ENCODE results near the gene RAB3GAP2.
"Not testable (repeated sequence)": the region's sequence is repeated elsewhere in the genome, so short reads cannot be mapped to it uniquely, and the experiment has no call there.

Gene RAB3GAP2, protein sequence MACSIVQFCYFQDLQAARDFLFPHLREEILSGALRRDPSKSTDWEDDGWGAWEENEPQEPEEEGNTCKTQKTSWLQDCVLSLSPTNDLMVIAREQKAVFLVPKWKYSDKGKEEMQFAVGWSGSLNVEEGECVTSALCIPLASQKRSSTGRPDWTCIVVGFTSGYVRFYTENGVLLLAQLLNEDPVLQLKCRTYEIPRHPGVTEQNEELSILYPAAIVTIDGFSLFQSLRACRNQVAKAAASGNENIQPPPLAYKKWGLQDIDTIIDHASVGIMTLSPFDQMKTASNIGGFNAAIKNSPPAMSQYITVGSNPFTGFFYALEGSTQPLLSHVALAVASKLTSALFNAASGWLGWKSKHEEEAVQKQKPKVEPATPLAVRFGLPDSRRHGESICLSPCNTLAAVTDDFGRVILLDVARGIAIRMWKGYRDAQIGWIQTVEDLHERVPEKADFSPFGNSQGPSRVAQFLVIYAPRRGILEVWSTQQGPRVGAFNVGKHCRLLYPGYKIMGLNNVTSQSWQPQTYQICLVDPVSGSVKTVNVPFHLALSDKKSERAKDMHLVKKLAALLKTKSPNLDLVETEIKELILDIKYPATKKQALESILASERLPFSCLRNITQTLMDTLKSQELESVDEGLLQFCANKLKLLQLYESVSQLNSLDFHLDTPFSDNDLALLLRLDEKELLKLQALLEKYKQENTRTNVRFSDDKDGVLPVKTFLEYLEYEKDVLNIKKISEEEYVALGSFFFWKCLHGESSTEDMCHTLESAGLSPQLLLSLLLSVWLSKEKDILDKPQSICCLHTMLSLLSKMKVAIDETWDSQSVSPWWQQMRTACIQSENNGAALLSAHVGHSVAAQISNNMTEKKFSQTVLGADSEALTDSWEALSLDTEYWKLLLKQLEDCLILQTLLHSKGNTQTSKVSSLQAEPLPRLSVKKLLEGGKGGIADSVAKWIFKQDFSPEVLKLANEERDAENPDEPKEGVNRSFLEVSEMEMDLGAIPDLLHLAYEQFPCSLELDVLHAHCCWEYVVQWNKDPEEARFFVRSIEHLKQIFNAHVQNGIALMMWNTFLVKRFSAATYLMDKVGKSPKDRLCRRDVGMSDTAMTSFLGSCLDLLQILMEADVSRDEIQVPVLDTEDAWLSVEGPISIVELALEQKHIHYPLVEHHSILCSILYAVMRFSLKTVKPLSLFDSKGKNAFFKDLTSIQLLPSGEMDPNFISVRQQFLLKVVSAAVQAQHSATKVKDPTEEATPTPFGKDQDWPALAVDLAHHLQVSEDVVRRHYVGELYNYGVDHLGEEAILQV (N-terminal part only)

DNA sequence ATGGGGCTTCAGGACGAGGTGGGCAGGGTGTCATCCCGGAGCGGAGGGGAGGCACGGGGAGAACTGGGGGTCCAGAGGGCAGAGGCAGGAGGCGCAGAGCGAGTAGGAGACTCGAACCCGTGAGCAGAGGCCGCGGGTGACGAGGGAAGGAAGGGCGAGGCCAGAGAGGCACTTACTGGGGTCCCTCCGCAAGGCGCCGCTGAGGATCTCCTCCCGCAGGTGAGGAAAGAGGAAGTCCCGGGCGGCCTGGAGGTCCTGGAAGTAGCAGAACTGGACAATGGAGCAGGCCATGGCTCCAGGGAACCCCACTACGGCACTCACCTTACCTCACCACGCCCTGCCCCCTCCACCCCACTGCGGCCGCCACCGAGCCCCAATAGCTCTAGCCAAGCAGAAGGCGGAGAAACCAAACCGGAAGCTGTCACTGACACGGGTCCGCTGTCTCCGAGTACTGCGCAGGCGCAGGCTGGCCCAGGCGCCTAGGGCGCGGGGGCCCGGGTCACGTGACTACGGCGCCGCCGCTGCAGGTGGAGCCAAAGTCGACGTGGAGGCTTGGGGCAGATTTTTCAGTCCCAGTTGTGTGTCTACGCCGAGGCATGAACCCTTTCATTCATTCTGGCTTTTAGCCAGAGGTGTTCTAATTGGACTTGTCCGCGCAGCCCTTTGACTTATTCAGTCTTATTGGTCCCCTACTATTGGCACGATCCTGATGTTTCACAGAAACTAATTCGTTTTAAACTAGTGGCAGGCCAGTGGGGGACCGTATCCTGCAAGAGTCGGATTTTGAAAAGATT, at the start of gene RAB3GAP2:
Gene RAB3GAP2, minus strand, starts transcription at position 407 of the 794 bp plus-strand sequence. Its CDS starts 116 bp downstream, at position 291.
- in situ Hi-C loops (cut with MboI; ENCODE audit: low sequenced_read_pairs): no loop called here

DNA sequence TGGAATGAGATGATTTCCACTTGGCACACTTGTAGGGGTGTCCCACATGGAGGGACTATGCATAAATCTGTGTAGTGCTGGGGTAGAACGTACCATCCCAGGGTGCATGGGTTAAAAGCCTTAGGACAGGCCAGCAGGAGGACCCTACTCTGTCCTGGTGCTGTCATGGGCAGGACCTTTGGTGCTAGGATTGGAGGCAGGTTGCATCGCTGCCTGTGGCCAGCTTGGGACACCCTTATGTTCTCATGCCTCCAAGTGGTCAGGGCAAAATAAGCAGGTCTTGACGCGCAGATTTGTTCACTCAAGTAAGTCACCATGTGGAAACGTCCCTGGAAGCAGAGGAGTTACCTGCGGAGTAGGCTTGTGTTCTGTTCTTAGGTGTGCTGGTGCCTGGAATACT, 49.5 kb upstream of the RAB3GAP2 start:
- in situ Hi-C loops (cut with MboI; ENCODE audit: low sequenced_read_pairs): no loop called here

DNA sequence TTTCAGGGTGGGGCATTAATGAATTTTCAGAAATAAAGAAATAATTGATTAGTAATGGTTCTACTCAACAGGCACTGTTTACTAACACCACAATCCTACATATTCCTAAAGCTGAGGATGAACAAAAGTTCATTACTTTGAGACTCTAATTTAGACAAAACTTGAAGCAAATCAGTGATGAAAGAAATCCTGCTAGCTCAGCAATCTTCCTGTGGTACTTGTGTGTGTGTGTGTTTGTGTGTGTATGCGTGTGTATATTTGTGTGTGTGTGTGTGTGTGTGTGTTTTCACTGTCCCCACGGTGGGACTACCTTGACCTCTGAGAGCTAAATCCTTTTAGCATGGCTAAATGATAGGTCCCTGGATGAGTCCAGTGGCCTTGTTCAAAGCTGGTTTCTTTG, 48.5 kb upstream of the RAB3GAP2 start:
- in situ Hi-C loops (cut with MboI; ENCODE audit: low sequenced_read_pairs): no loop called here

DNA sequence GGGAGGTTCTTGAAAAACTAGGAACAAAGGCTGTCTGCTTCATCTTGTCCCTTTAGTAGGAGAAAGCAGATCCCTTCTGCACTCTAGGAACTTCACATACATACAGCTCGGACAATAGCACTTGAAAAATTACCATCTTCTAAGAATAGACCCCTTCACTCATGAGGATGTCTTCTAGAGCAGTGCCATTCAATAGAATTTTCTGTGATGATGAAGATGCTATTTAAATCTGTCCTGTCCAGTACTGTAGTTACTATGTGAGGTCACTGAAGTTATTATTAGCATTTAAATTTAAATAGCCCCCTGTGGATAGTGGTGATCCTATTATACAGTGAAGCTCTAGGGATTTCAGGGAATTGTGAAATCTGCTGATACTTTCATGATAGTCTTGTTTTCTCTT, 46.4 kb upstream of the RAB3GAP2 start:
- in situ Hi-C loops (cut with MboI; ENCODE audit: low sequenced_read_pairs): no loop called here

DNA sequence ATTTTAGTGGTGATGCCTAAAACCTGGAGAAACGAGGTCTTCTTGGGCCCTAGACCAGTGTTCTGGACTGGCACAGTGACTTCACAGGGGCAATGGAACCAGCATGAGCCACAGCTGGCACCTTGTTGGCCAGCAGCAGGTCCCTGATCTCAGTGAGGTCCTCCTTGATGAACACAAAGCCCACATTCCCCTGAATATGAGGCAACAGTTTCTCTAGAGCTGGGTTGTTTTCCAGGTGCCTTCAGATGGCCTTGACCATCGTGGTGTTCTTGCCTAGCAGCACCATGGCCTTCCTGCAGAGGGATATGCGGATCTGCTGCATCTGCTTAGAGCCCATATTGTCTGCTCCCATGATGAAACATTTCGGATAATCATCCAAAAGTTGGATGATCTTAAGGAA, 44.9 kb upstream of the RAB3GAP2 start:
- in situ Hi-C loops (cut with MboI; ENCODE audit: low sequenced_read_pairs): no loop called here

DNA sequence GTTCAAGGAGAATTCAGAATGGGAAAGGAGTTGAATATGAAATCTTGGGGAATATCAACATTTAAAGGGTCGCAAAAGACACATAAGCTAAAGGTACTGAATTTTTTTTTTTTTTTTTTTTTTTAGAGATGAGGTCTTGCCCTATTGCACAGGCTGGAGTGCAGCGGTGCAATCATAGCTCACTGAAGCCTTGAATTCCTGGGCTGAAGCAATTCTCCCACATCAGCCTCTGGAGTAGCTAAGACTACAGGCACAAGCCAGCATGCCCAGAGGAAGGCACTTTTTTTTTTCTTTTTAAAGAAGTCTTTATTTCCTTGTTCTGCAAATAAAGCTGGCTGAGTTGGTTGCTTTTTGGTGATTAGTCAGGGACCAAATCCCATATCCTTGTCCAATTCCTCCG, 44.1 kb upstream of the RAB3GAP2 start:
- in situ Hi-C loops (cut with MboI; ENCODE audit: low sequenced_read_pairs): no loop called here

DNA sequence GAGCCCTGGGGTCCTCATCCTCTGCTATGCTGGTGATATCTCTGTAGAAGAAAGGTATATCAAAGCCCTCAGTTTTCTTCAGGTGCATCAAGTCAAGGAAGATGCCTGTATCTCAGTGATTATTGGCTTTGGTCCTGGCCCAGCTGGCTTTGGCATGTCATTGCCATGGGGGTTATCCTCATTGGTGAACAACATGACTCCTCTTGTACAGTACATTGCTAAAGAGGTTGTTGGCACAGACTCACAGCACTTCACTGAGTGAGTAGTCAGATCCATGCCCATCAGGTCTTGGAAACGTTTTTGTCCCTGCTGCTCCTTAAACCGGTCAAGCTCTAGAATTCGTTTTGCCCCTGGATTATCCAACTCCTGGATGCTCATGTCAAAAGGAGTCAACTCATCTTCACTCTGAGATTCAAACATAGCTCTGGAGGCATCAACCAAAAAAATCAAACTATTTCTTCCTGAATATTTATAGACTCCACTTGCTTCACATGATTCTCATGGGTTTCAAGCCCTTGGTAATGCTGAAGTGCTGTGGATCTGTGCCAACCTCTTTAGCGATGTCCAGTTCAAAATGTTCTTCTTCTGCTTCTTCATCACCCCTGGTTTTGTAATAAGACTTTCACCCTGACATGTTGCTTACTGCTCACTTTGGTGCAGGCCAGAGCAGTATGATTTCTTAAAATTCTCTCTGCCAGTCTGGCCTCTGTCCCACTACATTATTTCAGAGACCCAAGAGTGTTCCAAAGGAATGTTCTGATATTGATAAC, 43.0 kb upstream of the RAB3GAP2 start:
- in situ Hi-C loops (cut with MboI; ENCODE audit: low sequenced_read_pairs): no loop called here

DNA sequence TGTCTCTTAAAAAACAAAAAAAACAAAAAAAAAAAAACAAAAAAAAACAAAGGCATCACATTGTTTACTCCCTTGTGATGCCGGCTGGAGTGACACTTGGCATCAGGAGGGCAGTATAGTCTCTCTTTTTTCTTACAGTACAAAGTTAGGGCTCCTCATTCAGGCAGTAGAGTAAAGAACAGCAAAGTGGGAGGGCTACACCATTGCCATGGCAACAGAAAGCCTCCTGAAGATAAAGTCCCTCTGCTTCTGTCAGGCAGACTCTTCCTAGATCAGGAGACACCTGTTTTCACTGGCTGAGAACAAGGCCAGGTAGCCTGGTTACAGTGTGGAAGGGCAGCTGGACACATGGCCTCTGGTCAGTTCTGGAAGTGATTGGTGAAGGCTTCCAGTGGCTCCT, 41.3 kb upstream of the RAB3GAP2 start:
- in situ Hi-C loops (cut with MboI; ENCODE audit: low sequenced_read_pairs): no loop called here

DNA sequence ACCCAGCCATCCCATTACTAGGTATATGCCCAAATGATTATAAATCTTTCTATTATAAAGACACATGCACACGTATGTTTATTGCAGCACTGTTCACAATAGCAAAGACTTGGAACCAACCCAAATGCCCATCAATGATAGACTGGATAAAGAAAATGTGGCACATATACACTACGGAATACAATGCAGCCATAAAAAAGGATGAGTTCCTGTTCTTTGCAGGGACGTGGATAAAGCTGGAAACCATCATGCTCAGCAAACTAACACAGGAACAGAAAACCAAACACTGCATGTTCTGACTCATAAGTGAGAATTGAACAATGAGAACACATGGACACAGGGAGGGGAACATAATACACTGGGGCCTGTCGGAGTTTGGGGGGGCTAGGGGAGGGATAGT, 37.9 kb upstream of the RAB3GAP2 start:
- in situ Hi-C loops (cut with MboI; ENCODE audit: low sequenced_read_pairs): not testable (repeated sequence)

DNA sequence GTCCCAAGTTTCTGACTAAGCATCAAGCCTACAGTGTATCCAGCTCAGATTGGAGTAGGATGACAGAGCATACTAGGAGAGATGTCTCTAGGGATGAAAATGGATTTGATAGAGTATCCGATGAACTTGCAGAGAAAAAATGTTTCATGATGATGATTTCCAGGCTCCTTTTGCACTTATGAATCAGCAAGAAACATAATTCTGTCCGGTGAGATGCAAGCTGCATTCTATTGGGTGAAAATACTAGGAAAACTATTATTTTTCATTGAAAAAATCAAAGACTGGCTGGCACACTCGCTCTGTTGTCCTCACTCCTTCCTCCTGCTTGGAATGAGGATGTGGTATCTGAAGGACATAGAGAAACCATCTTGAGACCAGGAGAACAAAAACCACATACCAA, 35.4 kb upstream of the RAB3GAP2 start:
- in situ Hi-C loops (cut with MboI; ENCODE audit: low sequenced_read_pairs): no loop called here

DNA sequence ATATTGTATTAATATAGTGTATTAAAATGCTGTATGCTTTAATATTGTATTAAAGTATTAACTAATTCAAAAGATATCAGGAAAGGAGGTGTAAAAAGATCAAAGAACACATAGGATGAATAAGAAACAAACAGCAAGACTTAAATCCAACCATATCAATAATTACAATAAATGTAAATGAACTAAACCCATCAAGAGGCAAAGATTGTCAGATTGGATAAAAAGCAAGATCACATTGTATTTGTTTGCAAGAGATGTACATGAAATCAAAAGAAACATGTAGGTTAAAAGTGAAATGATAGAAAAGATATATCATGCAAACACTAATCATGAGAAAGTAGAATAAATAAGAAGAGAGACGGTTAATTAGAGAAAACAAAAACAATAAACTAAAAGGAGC, 34.1 kb upstream of the RAB3GAP2 start:
- in situ Hi-C loops (cut with MboI; ENCODE audit: low sequenced_read_pairs): no loop called here

DNA sequence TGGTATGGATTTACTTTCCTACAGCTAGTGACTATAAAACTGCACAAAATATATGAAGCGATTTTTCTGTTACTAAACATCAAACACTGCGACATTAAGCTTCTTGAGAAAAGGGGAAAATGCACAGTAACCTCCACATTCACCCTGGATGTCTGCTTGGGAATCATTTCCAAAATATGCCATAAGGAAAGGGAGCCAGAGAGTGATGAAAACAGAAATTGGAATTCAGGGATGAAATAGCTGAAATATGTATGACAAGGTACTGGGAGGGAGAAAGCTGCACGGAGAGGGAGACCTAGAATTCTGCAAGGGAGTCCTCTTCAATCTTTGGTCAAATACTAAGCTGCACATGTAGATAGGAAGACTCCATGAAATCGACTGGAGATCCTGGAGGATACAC, 31.6 kb upstream of the RAB3GAP2 start:
- in situ Hi-C loops (cut with MboI; ENCODE audit: low sequenced_read_pairs): no loop called here

DNA sequence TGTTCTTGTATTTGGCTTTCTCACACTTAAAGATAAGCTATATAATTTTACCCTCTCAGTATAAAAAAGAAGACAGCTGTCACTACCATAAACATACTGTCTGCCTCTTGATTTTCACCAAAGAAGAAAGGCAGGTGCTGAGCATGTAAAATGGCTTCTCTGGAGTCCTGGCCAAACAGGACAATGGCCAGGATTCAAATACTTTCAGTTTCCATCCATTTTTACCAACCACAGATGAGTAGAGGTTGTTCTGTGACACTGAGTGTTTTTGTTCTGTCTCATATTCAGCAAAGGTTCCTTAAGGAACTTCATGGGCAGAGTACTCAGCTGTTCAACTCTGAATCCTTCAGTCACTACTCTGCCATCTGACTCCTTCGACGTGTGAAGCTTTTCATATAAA, 29.4 kb upstream of the RAB3GAP2 start:
- in situ Hi-C loops (cut with MboI; ENCODE audit: low sequenced_read_pairs): no loop called here

DNA sequence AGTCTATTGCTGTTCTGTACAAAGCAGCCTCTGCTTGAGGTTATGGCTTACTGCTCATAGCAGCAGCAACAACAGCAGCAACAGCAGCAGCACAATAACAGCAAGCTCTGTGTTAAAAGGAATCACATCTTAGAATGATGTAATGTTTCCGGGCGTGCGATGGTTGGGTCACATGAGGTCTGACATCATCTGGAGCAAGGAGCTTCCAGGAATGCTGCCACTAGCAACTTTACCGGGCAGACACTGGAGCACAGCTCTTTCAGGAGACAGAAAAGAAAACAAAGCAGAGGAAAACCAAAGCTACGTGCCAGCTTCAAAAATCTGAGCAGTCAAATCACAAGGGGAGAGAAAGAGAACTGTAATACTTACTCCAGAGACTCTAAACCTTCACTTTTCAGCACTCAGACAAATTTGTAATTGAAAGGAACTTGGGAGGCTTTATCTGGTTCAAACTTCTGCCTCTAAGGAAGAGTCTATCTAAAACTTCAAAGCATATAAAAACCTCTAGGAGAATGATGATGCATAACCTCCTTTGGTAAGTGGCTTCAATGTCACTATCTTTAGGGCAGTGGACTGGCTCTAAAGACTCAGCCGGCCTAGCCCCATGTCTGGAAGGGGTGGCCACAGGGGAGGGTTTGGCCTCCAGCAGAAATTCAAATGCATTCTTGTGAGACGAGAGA, 28.3 kb upstream of the RAB3GAP2 start:
- in situ Hi-C loops (cut with MboI; ENCODE audit: low sequenced_read_pairs): no loop called here

DNA sequence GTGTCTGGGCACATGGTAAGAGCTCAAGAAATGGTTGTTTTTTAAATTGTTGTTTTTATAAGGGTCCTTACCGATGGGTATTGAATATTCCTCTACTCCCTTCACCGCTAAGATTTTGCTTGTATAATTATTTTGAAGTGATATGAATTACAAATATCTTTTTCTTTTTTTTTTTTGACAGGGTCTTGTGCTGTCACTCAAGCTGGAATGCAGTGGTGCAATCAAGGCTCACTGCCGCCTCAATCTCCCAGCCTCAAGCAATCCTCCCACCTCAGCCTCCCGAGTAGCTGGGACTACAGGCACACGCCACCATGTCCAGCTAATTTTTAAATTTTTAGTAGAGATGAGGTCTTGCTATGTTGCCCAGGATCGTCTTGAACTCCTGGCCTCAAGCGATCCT, 27.1 kb upstream of the RAB3GAP2 start:
- in situ Hi-C loops (cut with MboI; ENCODE audit: low sequenced_read_pairs): no loop called here

DNA sequence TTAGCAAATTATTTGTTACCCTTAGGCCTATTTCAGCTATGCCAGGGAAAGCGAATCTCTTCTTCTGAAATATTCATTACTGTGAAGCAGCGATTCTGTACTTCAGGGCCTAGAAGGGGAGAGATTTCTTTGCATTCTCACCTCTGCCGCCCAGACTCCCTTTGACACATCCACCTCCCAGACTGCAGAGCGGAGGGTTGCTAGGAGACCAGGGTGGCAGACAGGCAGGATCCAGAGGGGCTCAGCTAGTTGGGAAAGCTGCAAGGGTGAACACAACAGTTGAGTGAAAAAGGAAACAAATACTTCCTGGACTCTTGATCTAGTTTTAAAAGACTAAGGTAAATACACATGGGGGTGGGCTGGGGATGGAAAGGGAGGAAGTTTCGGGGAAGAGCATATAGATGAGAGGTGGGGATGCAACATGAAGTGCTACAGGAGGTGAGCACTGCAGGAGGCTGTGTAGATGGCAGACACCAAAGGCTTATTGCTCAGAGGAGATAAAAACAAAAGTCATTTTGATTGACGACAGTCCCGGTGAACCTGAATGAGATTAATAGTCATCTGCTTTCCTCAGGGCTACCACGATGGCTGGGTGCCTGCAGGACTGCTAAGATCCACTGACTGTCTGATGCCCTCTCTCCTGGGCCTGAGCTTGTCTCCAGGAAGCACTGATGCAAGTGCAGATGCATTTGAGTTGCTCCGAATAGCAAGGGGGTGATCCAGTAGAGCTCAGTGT, 26.4 kb upstream of the RAB3GAP2 start:
- in situ Hi-C loops (cut with MboI; ENCODE audit: low sequenced_read_pairs): no loop called here

DNA sequence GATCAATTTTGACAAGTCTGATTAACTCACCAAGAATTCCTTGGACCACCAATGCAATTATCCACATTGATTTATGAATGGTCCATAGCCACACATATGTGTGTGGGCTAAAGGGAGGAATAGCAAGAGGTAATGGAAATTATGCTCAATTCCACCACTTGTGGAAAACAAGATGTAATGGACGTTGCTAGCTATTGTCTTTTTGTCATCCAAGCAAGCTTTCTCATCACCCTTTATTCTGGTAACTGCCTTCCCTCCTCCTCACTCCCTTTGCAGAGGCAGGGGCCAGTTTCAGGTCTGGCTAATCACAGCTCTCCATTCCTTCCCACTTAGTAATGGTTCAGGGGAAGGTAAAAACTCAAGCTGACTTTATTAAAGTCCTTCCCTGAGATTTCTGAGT, 24.7 kb upstream of the RAB3GAP2 start:
- in situ Hi-C loops (cut with MboI; ENCODE audit: low sequenced_read_pairs): no loop called here

DNA sequence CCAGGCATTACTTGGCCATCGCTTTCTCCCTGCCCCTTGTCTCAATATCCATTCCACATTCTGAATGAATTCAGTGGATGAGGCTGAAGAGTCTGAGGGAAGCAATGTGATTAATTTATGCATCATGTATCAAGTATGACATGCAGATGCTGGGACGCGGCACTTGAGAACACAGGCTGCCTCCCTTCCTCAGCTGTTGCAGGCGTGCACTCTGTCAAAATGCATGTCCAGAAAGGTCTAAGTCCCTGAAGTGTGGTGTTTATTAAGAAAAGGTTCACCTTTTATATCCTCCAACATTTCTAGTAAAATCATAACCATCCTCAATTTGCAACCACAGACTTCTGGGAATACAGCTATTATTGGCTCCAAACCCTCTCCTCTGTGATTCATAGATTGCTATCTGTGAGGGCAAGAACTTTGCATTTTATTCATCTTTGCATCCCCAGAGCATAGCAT, 22.6 kb upstream of the RAB3GAP2 start:
- in situ Hi-C loops (cut with MboI; ENCODE audit: low sequenced_read_pairs): no loop called here
